MM.1S (cell line): ENCODE results near the gene CRIP2.

Source experiments
- DNase-seq: peaks from one replicate; pipeline ENCODE4 v3.0.0-alpha.2; 2015
- H2AFZ ChIP-seq: fragments of 300-600 bp; sonication (generic); 2 replicates; pipeline ENCODE4 v1.6.0; 2016; ENCODE audit warnings: antibody characterized with exemption, low read length
- H3F3A ChIP-seq: fragments of 300-600 bp; sonication (generic); 2 replicates; pipeline ENCODE4 v1.6.1; 2016; ENCODE audit warnings: mild to moderate bottlenecking, antibody characterized with exemption, low read length, moderate library complexity, mixed read lengths; ENCODE audit not compliant: insufficient read depth
- H3K27ac ChIP-seq: fragments of 300-600 bp; sonication (generic); 2 replicates; pipeline ENCODE4 v1.5.1; 2016; ENCODE audit warnings: mild to moderate bottlenecking, low read length
- H3K27me3 ChIP-seq: fragments of 300-600 bp; sonication (generic); replicated peaks from 2 replicates; pipeline ENCODE4 v1.6.0; 2016; ENCODE audit warnings: low read length; ENCODE audit not compliant: insufficient read depth
- H3K36me3 ChIP-seq: fragments of 300-600 bp; sonication (generic); replicated peaks from 2 replicates; pipeline ENCODE4 v1.6.1; 2016; ENCODE audit warnings: mild to moderate bottlenecking, low read length, mixed read lengths; ENCODE audit not compliant: insufficient read depth
- H3K4me1 ChIP-seq: fragments of 300-600 bp; sonication (generic); 2 replicates; pipeline ENCODE4 v1.6.1; 2016; ENCODE audit warnings: low read length, mixed read lengths
- H3K4me2 ChIP-seq: fragments of 300-600 bp; sonication (generic); 2 replicates; pipeline ENCODE4 v1.6.0; 2016; ENCODE audit warnings: low read depth, low read length
- H3K4me3 ChIP-seq: fragments of 300-600 bp; sonication (generic); 2 replicates; pipeline ENCODE4 v1.5.1; 2016; ENCODE audit warnings: low read length, mixed read lengths
- H3K79me2 ChIP-seq: fragments of 300-600 bp; sonication (generic); 2 replicates; pipeline ENCODE4 v1.6.1; 2016; ENCODE audit warnings: mixed run types, low read length, mixed read lengths
- H3K9ac ChIP-seq: fragments of 300-600 bp; sonication (generic); 2 replicates; pipeline ENCODE4 v1.6.1; 2016; ENCODE audit warnings: low read length, mixed read lengths
- H3K9me2 ChIP-seq: fragments of 300-600 bp; sonication (generic); replicated peaks from 2 replicates; pipeline ENCODE4 v1.6.1; 2016; ENCODE audit warnings: mild to moderate bottlenecking, low read length, mixed read lengths; ENCODE audit not compliant: insufficient read depth
- H3K9me3 ChIP-seq: fragments of 300-600 bp; sonication (generic); replicated peaks from 2 replicates; pipeline ENCODE4 v1.6.1; 2016; ENCODE audit warnings: mild to moderate bottlenecking, low read length, mixed read lengths; ENCODE audit not compliant: insufficient read depth
- H4K20me1 ChIP-seq: fragments of 300-600 bp; sonication (generic); 2 replicates; pipeline ENCODE4 v1.6.1; 2016; ENCODE audit warnings: mild to moderate bottlenecking, low read length, moderate library complexity, mixed read lengths; ENCODE audit not compliant: insufficient read depth
- CTCF ChIP-seq: fragments of 300-600 bp; sonication (generic); IDR thresholded peaks from 2 replicates; pipeline ENCODE4 v1.5.1; 2016; ENCODE audit warnings: antibody characterized with exemption, low read length, mixed read lengths
- EZH2 ChIP-seq: fragments of 300-600 bp; sonication (generic); optimal IDR thresholded peaks from 2 replicates; pipeline ENCODE3; 2017; ENCODE audit warnings: low read depth, mild to moderate bottlenecking, antibody characterized with exemption, low read length, mixed read lengths
- EZH2phosphoT487 ChIP-seq: fragments of 300-600 bp; sonication (generic); IDR thresholded peaks from 2 replicates; pipeline ENCODE4 v1.6.1; 2018; ENCODE audit warnings: antibody characterized with exemption, low read length

Gene CRIP2

GRCh38 chr14:105474483-105475268 lies at the start of gene CRIP2:
Gene CRIP2, plus strand, starts transcription at chr14:105474821. Its CDS starts 42 bp downstream, at chr14:105474863.
- Histone ChIP-seq H3K9ac (no peak within 1 kb of the TSS), H3K79me2 (no peaks in the 10 kb centered on the region), H3F3A (no peaks in the 10 kb centered on the region), H3K4me1 (no peaks in the 10 kb centered on the region), H3K9me2 (no peaks in the 10 kb centered on the region), H2AFZ (no peak within 1 kb of the TSS), H4K20me1 (no peaks in the 10 kb centered on the region), H3K27me3 (peaks cover 39% of the 10 kb centered on the region), H3K36me3 (no peaks in the 10 kb centered on the region), H3K4me3 (peak within 1 kb of the TSS; percentile 27; the same call in 1 of the 2 replicates), H3K27ac (no peak within 1 kb of the TSS), H3K4me2 (peak within 1 kb of the TSS; percentile 63; the same call in 1 of the 2 replicates), H3K9me3 (no peaks in the 10 kb centered on the region)
- DNase-seq: no peak
- TF ChIP-seq EZH2: no peak
- no peak for TF ChIP-seq CTCF
- no peak for TF ChIP-seq EZH2phosphoT487

- H2AFZ ChIP-seq: no peak overlapping the region
- no peak overlapping the region for H3K9ac ChIP-seq
- no peak for DNase-seq
- H3K36me3 ChIP-seq: no peaks in the 10 kb centered on the region
- no peaks in the 10 kb centered on the region for H4K20me1 ChIP-seq
- H3K4me3 ChIP-seq: no peak overlapping the region
- H3K9me2 ChIP-seq: no peaks in the 10 kb centered on the region
- H3K9me3 ChIP-seq: no peaks in the 10 kb centered on the region
- H3K27me3 ChIP-seq: no peaks in the 10 kb centered on the region
- H3K27ac ChIP-seq: no peak overlapping the region
- peaks cover 39% of the 10 kb centered on the region for H3K79me2 ChIP-seq
- no peak for TF ChIP-seq EZH2phosphoT487
- no peak for TF ChIP-seq CTCF
- no peak for TF ChIP-seq EZH2
- no peak overlapping the region for H3K4me2 ChIP-seq
- no peaks in the 10 kb centered on the region for H3K4me1 ChIP-seq
- H3F3A ChIP-seq: no peaks in the 10 kb centered on the region
Measured at GRCh38 chr14:105424861-105425260, 49.8 kb upstream of the CRIP2 start.

GRCh38 chr14:105425823-105426247 lies 48.8 kb upstream of the CRIP2 start:
- H4K20me1 ChIP-seq: no peaks in the 10 kb centered on the region
- peaks cover 33% of the 10 kb centered on the region for H3K79me2 ChIP-seq
- no peaks in the 10 kb centered on the region for H3K36me3 ChIP-seq

More at GRCh38 chr14:105425823-105426247, 48.8 kb upstream of the CRIP2 start:
- TF ChIP-seq EZH2phosphoT487: no peak
- no peak for TF ChIP-seq EZH2
- no peak for TF ChIP-seq CTCF
- no peak overlapping the region for H3K4me2 ChIP-seq
- no peak overlapping the region for H3K9ac ChIP-seq
- H3K27me3 ChIP-seq: no peaks in the 10 kb centered on the region
- no peak overlapping the region for H3K4me3 ChIP-seq
- no peaks in the 10 kb centered on the region for H3K9me3 ChIP-seq
- H3F3A ChIP-seq: no peaks in the 10 kb centered on the region
- H3K27ac ChIP-seq: no peak overlapping the region
- no peaks in the 10 kb centered on the region for H3K9me2 ChIP-seq
- no peak for DNase-seq
- H3K4me1 ChIP-seq: no peaks in the 10 kb centered on the region
- no peak overlapping the region for H2AFZ ChIP-seq
